ENCODE results near the gene NKAPL.

The NKAPL gene

GRCh38 chr6:28281288-28282064 is 22.4 kb downstream of the NKAPL start, which contains the start of gene PGBD1:
TSS of gene PGBD1 (plus strand) at chr6:28281572. CDS start at chr6:28283814, 2,242 bp downstream.
- no peaks in the 10 kb centered on the region for H3K4me1 ChIP-seq
- H3K79me2 ChIP-seq, result no peaks in the 10 kb centered on the region
- H3K9ac ChIP-seq, result no peak within 1 kb of the TSS
- H3K4me3 ChIP-seq (ENCODE audit: low read depth, low read length), result peak within 1 kb of the TSS; percentile 74
- no peak within 1 kb of the TSS for H3K27ac ChIP-seq
- H3K27me3 ChIP-seq (ENCODE audit: control insufficient read depth, insufficient read depth, low read length), result no peaks in the 10 kb centered on the region
- peak within 1 kb of the TSS; percentile 86 for H3K4me2 ChIP-seq (ENCODE audit: low read length)
- no peak for TF ChIP-seq CTCF (IDR thresholded peaks at IDR 0.05)
- H3K36me3 ChIP-seq (ENCODE audit: control insufficient read depth, insufficient read depth, low read length), result no peaks in the 10 kb centered on the region
- H3K9me3 ChIP-seq (ENCODE audit: control insufficient read depth, low read length), result no peaks in the 10 kb centered on the region
- H2AFZ ChIP-seq, result peak within 1 kb of the TSS; percentile 93

GRCh38 chr6:28282926-28283325 is 23.8 kb downstream of the NKAPL start:
- Histone ChIP-seq H3K27me3 (ENCODE audit: control insufficient read depth, insufficient read depth, low read length) (no peaks in the 10 kb centered on the region), H3K79me2 (no peaks in the 10 kb centered on the region), H3K9me3 (ENCODE audit: control insufficient read depth, low read length) (no peaks in the 10 kb centered on the region), H2AFZ (no peak overlapping the region), H3K27ac (no peak overlapping the region), H3K4me3 (ENCODE audit: low read depth, low read length) (no peak overlapping the region), H3K36me3 (ENCODE audit: control insufficient read depth, insufficient read depth, low read length) (no peaks in the 10 kb centered on the region), H3K4me2 (ENCODE audit: low read length) (no peak overlapping the region), H3K9ac (no peak overlapping the region), H3K4me1 (no peaks in the 10 kb centered on the region)
- no peak for TF ChIP-seq CTCF (IDR thresholded peaks at IDR 0.05)

GRCh38 chr6:28291573-28291972 is 32.5 kb downstream of the NKAPL start:
- no peak overlapping the region for H3K27ac ChIP-seq
- no peak overlapping the region for H3K4me2 ChIP-seq (ENCODE audit: low read length)
- H3K9me3 ChIP-seq (ENCODE audit: control insufficient read depth, low read length), result no peaks in the 10 kb centered on the region
- no peaks in the 10 kb centered on the region for H3K79me2 ChIP-seq
- H3K4me3 ChIP-seq (ENCODE audit: low read depth, low read length), result no peak overlapping the region
- H3K36me3 ChIP-seq (ENCODE audit: control insufficient read depth, insufficient read depth, low read length), result no peaks in the 10 kb centered on the region
- H3K4me1 ChIP-seq, result no peaks in the 10 kb centered on the region
- H3K27me3 ChIP-seq (ENCODE audit: control insufficient read depth, insufficient read depth, low read length), result no peaks in the 10 kb centered on the region
- H3K9ac ChIP-seq, result no peak overlapping the region
- no peak for TF ChIP-seq CTCF (IDR thresholded peaks at IDR 0.05)
- H2AFZ ChIP-seq, result no peak overlapping the region

GRCh38 chr6:28295326-28295725 is 36.2 kb downstream of the NKAPL start:
- Histone ChIP-seq H2AFZ (no peak overlapping the region), H3K4me1 (no peaks in the 10 kb centered on the region), H3K4me2 (ENCODE audit: low read length) (no peak overlapping the region), H3K9ac (no peak overlapping the region), H3K4me3 (ENCODE audit: low read depth, low read length) (no peak overlapping the region), H3K27me3 (ENCODE audit: control insufficient read depth, insufficient read depth, low read length) (no peaks in the 10 kb centered on the region), H3K79me2 (no peaks in the 10 kb centered on the region), H3K9me3 (ENCODE audit: control insufficient read depth, low read length) (no peaks in the 10 kb centered on the region), H3K27ac (no peak overlapping the region), H3K36me3 (ENCODE audit: control insufficient read depth, insufficient read depth, low read length) (no peaks in the 10 kb centered on the region)
- TF ChIP-seq CTCF (IDR thresholded peaks at IDR 0.05), result no peak

Measured in parathyroid adenoma (tissue), 2 donors.